ENCODE results near the gene SLC29A3. TPM values are rescaled to one million over a fixed set of nuclear protein-coding genes. Genes with fewer than 3 reads are reported as not detected.

Gene SLC29A3
- total and polyA plus RNA-seq, 10 of the 15 experiments (the other 5 are each of a cell fraction or from before 2014, with no cell fraction given): 1.5 to 4.0 (median 2.7) TPM

DNA sequence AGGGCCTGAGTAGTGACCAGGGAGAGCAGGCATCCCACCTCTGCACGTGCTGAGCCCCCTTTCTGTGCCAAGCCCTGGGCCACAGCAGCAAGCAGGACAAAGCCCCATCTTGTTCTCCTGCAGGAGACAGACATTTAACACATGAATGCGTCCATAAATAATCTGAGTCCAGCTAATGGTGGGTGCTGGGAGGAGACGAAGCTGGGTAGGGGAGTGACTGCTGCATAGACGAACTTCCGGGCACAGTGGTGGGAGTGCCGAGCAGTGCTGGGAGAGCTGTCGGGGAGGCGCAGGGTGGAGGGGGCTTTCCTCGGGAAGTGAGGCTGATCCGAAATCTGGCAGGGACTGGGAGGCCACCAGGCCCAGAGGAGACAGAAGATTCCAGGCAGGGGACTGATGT, 35.2 kb upstream of the SLC29A3 start:
- 22% methylated on average over 10 of the region's 10 CpGs for WGBS (ENCODE audit: insufficient coverage, insufficient replicate concordance, low lambda C conversion rate, missing lambda C conversion rate)
- no peak overlapping the region for H3K9ac ChIP-seq (ENCODE audit: control insufficient read depth, insufficient read depth, low read length)
- peaks cover 0 to 2% of the 10 kb centered on the region in 2 experiments; a peak in 1 of 4 replicates for H3K27me3 ChIP-seq (replicated peaks in 1 of 2; ENCODE audit: control insufficient read depth in 2 of 2, insufficient read depth in 2 of 2, low read length in 1 of 2)
- BruUV-seq (replicated peaks): no TSS peak
- intact Hi-C loops (cut with micrococcal nuclease; ENCODE audit: unreplicated experiment): loop anchor here (2.0 kb wide), 1 partner anchor 381 kb away; no protein-coding TSS in a partner anchor
- ChIA-PET CTCF (interaction anchor here (2.3 to 2.8 kb wide), 2 partner anchors 9 to 381 kb away, joined by 11 to 16 read pairs; no protein-coding TSS in a partner anchor), RAD21 (ENCODE audit: unreplicated experiment) (no interaction called here), SMC1A (ENCODE audit: uncharacterized antibody, unreplicated experiment) (no interaction called here), POLR2A (no interaction called here)
- no peak overlapping the region for H3K4me2 ChIP-seq (ENCODE audit: control insufficient read depth, insufficient read depth)
- in situ Hi-C loops (cut with MboI): no loop called here
- H2AFZ ChIP-seq (ENCODE audit: control insufficient read depth, low read depth, low read length): no peak overlapping the region
- no peak for DNase-seq (ENCODE audit: low read depth, low spot score)
- no peak for FAIRE-seq
- no peak overlapping the region for H3K27ac ChIP-seq (ENCODE audit: control insufficient read depth, insufficient read depth)
- no peaks in the 10 kb centered on the region; the same call in 2 of the 3 replicates for H3K9me3 ChIP-seq (replicated peaks; ENCODE audit: control insufficient read depth, insufficient read depth, low read length)
- no peaks in the 10 kb centered on the region for H3K36me3 ChIP-seq (ENCODE audit: control insufficient read depth in 2 of 2, insufficient read depth in 2 of 2, low read length in 1 of 2)
- ATAC-seq: no peak
- no peaks in the 10 kb centered on the region for H4K20me1 ChIP-seq (ENCODE audit: control insufficient read depth, insufficient read depth)
- no peaks in the 10 kb centered on the region for H3K4me1 ChIP-seq (ENCODE audit: control insufficient read depth, insufficient read depth, low read length)
- no peaks in the 10 kb centered on the region for H3K79me2 ChIP-seq (ENCODE audit: control insufficient read depth, insufficient read depth, low read length)
- no peak overlapping the region for H3K4me3 ChIP-seq
- TF ChIP-seq, protein P1, sequence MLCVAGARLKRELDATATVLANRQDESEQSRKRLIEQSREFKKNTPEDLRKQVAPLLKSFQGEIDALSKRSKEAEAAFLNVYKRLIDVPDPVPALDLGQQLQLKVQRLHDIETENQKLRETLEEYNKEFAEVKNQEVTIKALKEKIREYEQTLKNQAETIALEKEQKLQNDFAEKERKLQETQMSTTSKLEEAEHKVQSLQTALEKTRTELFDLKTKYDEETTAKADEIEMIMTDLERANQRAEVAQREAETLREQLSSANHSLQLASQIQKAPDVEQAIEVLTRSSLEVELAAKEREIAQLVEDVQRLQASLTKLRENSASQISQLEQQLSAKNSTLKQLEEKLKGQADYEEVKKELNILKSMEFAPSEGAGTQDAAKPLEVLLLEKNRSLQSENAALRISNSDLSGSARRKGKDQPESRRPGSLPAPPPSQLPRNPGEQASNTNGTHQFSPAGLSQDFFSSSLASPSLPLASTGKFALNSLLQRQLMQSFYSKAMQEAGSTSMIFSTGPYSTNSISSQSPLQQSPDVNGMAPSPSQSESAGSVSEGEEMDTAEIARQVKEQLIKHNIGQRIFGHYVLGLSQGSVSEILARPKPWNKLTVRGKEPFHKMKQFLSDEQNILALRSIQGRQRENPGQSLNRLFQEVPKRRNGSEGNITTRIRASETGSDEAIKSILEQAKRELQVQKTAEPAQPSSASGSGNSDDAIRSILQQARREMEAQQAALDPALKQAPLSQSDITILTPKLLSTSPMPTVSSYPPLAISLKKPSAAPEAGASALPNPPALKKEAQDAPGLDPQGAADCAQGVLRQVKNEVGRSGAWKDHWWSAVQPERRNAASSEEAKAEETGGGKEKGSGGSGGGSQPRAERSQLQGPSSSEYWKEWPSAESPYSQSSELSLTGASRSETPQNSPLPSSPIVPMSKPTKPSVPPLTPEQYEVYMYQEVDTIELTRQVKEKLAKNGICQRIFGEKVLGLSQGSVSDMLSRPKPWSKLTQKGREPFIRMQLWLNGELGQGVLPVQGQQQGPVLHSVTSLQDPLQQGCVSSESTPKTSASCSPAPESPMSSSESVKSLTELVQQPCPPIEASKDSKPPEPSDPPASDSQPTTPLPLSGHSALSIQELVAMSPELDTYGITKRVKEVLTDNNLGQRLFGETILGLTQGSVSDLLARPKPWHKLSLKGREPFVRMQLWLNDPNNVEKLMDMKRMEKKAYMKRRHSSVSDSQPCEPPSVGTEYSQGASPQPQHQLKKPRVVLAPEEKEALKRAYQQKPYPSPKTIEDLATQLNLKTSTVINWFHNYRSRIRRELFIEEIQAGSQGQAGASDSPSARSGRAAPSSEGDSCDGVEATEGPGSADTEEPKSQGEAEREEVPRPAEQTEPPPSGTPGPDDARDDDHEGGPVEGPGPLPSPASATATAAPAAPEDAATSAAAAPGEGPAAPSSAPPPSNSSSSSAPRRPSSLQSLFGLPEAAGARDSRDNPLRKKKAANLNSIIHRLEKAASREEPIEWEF (IDR thresholded peaks at IDR 0.05; ENCODE audit: insufficient replicate concordance, low read depth, low read length): no peak
- no peak for TF ChIP-seq MTA3 (IDR thresholded peaks at IDR 0.05; ENCODE audit: borderline replicate concordance, low read length)
- no peak for TF ChIP-seq STAT3 (IDR thresholded peaks at IDR 0.05; ENCODE audit: low read depth, low read length)
- TF ChIP-seq YBX1 (IDR thresholded peaks at IDR 0.05): no peak
- no peak for TF ChIP-seq CBFB (IDR thresholded peaks at IDR 0.05; ENCODE audit: low read depth)
- TF ChIP-seq HDGF (IDR thresholded peaks at IDR 0.05): no peak
- TF ChIP-seq, protein P2, sequence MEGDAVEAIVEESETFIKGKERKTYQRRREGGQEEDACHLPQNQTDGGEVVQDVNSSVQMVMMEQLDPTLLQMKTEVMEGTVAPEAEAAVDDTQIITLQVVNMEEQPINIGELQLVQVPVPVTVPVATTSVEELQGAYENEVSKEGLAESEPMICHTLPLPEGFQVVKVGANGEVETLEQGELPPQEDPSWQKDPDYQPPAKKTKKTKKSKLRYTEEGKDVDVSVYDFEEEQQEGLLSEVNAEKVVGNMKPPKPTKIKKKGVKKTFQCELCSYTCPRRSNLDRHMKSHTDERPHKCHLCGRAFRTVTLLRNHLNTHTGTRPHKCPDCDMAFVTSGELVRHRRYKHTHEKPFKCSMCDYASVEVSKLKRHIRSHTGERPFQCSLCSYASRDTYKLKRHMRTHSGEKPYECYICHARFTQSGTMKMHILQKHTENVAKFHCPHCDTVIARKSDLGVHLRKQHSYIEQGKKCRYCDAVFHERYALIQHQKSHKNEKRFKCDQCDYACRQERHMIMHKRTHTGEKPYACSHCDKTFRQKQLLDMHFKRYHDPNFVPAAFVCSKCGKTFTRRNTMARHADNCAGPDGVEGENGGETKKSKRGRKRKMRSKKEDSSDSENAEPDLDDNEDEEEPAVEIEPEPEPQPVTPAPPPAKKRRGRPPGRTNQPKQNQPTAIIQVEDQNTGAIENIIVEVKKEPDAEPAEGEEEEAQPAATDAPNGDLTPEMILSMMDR (IDR thresholded peaks at IDR 0.05 in 2 of 3, conservative IDR thresholded peaks at IDR 0.05 in 1 of 3; ENCODE audit: control insufficient read depth in 2 of 3, extremely low read depth in 1 of 3, insufficient read depth in 1 of 3, low read depth in 3 of 3, low read length in 3 of 3): no peak
- no peak for TF ChIP-seq TBL1XR1 (IDR thresholded peaks at IDR 0.05; ENCODE audit: low read depth, low read length)
- TF ChIP-seq, protein P3, sequence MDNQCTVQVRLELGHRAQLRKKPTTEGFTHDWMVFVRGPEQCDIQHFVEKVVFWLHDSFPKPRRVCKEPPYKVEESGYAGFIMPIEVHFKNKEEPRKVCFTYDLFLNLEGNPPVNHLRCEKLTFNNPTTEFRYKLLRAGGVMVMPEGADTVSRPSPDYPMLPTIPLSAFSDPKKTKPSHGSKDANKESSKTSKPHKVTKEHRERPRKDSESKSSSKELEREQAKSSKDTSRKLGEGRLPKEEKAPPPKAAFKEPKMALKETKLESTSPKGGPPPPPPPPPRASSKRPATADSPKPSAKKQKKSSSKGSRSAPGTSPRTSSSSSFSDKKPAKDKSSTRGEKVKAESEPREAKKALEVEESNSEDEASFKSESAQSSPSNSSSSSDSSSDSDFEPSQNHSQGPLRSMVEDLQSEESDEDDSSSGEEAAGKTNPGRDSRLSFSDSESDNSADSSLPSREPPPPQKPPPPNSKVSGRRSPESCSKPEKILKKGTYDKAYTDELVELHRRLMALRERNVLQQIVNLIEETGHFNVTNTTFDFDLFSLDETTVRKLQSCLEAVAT (IDR thresholded peaks at IDR 0.05): no peak
- TF ChIP-seq RBBP5 (conservative IDR thresholded peaks at IDR 0.05): no peak
- no peak for TF ChIP-seq MEF2B (IDR thresholded peaks at IDR 0.05; ENCODE audit: partially characterized antibody, poor library complexity, severe bottlenecking)
- TF ChIP-seq EP300 (IDR thresholded peaks at IDR 0.05; ENCODE audit: borderline replicate concordance in 1 of 2, control insufficient read depth in 1 of 2, low read depth in 2 of 2, low read length in 2 of 2): no peak
- TF ChIP-seq, protein P4, sequence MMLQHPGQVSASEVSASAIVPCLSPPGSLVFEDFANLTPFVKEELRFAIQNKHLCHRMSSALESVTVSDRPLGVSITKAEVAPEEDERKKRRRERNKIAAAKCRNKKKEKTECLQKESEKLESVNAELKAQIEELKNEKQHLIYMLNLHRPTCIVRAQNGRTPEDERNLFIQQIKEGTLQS (IDR thresholded peaks at IDR 0.05; ENCODE audit: borderline replicate concordance, extremely low read depth, low read depth, low read length): no peak
- TF ChIP-seq CBX5 (IDR thresholded peaks at IDR 0.05; ENCODE audit: low read depth): no peak
- no peak for TF ChIP-seq PAX8 (IDR thresholded peaks at IDR 0.05)

Measured in GM12878 (cell line).